GM21576 (cell line): ENCODE measurements around the gene NEURL3.
"Not testable (repeated sequence)": the region's sequence is repeated elsewhere in the genome, so short reads cannot be mapped to it uniquely, and the experiment has no call there.

Source experiments
- ATAC-seq: cut with Tn5 transposase; IDR thresholded peaks from one replicate; pipeline ENCODE4 v1.9.1; 2021; ENCODE audit warnings: mild to moderate bottlenecking, moderate library complexity; ENCODE audit not compliant: unreplicated experiment

The NEURL3 gene, protein sequence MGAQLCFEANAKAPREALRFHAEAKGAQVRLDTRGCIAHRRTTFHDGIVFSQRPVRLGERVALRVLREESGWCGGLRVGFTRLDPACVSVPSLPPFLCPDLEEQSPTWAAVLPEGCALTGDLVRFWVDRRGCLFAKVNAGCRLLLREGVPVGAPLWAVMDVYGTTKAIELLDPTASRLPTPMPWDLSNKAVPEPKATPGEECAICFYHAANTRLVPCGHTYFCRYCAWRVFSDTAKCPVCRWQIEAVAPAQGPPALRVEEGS

GRCh38 chr2:96505231-96505889, at the start of gene NEURL3:
Gene NEURL3 (minus strand): TSS chr2:96505357. CDS start chr2:96505286, 71 bp downstream.
- ATAC-seq, result no peak

GRCh38 chr2:96554293-96555145, 49.4 kb upstream of the NEURL3 start:
- no peak for ATAC-seq

DNA sequence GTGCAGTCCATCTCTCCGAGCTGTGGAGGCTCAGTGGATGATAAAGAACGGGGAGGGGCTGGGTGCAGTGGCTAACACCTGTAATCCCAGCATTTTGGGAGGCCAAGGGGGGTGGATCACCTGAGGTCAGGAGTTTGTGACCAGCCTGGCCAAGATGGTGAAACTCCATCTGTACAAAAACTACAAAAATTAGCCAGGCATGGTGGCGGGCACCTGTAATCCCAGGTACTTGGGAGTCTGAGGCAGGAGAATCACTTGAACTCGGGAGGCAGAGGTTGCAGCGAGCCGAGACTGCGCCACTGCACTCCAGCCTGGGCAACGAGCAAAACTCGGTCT, 48.8 kb upstream of the NEURL3 start:
- ATAC-seq, result not testable (repeated sequence)

DNA sequence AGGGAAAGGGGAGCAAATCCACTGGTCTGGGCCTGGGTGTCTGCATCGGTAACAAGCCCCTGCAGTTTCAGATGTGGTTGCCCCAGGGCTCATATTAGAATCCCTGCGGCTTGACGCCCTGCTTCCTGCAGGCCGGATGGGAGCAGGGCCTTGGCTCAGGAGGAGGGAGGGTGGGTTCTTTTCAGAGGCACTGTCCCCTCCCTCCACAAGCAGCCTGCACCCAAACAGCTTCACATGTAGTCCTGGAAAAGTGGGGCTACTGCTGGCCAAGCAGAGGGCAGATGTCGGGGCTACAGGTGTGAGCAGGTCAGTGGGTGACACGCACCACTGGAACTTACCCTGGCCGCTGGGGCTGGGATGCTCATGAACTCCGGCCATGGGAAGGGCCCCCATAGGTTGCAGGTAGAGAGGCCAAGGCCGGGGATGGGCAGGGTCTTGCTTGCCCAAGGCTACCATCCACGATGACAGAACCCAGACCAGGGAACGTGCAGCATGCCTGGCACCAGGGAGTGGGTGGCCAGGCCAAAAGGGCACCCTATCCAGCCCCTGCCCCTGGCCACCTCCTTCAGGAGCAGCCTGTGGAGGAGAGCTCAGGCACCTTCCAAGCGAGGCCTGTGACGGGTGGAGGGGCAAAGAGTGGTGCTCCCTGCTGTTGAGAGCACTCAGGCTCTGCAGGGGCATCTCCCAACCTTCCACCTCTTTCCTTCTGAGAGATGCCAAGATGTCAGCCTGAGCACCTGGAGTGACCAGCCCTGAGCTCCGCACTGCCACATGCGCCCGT, 48.2 kb upstream of the NEURL3 start:
- no peak for ATAC-seq

DNA sequence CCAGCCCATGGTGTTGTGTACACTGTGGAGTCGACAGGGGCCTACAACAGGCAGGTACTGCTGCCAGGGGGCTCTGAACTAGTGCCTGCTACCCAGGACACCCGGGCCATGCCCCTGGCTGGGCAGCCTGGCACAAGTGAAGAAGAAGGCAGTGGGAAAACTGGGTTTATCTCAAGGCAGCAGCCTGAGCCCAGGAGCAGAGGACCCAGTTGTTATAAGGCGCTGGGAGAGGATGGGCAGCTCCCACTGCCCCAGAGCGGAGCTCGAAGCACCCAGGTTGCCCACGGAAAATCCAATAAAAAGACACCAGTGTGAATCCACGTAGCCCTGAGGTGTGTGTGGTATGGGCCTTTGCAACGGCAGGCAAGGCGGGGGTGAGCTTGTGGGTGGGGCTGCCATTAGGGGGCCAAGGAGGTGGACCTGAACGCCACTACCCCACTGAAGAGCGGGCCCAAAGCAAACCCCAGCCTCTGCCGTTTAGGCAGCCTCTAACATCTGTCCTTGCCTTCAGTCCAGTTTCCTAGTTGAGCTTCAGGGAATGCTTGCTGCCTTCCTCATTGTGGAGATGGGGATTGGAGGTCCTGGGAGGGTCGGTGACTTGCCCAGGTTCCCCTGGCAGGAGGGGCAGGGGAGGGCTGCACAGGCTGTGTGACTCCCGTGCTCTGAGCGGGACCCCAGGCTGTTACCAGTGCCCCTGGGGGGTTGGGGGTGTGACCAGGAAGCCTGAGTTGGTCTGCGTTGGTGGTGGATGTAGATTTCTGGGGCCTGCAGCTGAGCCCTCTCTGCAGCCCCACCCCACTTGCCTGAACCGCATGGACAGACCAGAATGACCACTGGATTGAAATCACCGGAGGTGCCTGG, 47.4 kb upstream of the NEURL3 start:
- ATAC-seq, result no peak

DNA sequence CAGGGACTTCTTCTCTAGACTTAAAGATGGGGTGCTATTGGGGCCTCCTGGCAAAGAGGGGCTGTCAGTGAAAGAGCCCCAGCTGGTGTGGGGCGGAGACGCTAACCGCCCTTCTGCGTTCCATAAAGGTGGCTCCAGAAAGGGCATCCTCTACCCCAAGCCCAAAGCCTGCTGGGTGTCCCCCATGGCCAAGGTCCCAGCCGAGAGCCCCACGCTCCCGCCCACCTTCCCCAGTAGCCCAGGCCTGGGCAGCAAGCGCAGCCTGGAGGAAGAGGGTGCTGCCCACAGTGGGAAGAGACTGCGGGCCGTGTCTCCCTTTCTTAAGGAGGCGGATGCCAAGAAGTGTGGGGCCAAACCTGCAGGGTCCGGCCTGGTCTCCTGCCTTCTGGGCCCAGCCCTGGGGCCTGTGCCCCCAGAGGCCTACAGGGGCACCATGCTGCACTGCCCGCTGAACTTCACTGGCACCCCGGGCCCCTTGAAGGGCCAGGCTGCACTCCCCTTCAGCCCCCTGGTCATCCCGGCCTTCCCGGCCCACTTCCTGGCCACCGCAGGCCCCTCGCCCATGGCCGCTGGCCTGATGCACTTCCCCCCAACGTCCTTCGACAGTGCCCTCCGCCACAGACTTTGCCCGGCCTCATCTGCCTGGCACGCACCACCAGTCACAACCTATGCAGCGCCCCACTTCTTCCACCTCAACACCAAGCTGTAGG, 46.6 kb upstream of the NEURL3 start:
- no peak for ATAC-seq

- ATAC-seq, result no peak
Observed at GRCh38 chr2:96550787-96551604, 45.8 kb upstream of the NEURL3 start.

- no peak for ATAC-seq
Observed at GRCh38 chr2:96549967-96550786, 45.0 kb upstream of the NEURL3 start.

DNA sequence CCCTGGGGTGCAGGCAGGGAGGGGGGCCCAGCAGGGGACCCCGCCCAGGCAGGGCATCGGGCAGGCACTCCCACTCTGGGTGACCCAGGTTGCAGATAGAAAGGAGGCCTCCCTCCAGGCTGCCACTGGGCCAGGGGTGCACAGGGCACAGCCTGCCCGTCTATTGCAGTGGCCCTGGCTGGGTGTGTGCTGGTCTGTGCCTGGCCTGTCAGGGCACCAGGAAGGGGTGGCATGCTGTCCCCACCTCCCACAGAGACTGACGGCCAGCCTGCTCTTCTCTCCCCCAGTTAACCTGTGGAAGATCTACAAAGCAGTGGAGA, 44.3 kb upstream of the NEURL3 start:
- no peak for ATAC-seq

GRCh38 chr2:96548558-96549465, 43.7 kb upstream of the NEURL3 start:
- ATAC-seq, result no peak

DNA sequence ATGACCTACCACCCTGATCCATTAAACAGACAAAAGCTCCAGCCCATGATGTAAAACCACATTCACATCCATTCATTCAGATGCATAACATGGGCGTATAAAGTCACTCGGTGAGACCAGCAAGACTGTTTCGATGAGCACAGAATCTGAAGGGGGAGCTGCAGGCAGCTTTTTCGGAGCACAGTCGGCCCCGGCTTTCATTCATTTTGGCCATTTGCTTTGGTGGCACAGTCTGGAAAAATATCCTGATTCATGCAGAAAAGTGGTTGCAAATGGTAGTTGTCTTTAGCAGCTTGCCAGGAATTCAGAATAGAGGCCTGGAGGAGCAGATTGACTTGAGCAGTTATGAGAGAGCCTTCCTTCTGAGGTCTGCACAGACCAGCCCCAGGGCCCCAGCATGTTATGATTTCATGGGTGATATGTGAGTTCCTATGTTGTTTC, 42.6 kb upstream of the NEURL3 start:
- ATAC-seq, result no peak

GRCh38 chr2:96547203-96547641, 42.1 kb upstream of the NEURL3 start:
- no peak for ATAC-seq

- ATAC-seq, result no peak
Observed at GRCh38 chr2:96546797-96547196, 41.6 kb upstream of the NEURL3 start.

DNA sequence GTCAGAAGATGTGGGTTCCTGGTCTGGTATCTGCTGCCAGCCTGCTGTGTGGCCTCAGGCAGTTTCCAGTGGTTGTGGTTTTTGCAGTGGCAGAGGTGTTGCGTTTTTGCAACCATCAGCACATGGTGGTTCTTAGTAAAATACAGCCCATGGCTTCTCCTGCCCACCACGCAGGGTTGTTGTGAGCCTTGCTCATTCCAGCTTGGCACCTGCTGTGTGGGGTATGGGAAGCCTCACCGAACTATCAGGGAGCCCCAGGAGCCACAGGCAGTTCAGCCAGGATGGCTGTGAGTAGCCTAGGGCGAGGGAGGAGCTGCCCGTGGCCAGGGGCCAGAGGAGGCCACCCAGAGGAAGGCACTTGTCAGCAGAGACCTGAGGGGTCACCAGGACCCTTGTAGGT, 41.2 kb upstream of the NEURL3 start:
- no peak for ATAC-seq

DNA sequence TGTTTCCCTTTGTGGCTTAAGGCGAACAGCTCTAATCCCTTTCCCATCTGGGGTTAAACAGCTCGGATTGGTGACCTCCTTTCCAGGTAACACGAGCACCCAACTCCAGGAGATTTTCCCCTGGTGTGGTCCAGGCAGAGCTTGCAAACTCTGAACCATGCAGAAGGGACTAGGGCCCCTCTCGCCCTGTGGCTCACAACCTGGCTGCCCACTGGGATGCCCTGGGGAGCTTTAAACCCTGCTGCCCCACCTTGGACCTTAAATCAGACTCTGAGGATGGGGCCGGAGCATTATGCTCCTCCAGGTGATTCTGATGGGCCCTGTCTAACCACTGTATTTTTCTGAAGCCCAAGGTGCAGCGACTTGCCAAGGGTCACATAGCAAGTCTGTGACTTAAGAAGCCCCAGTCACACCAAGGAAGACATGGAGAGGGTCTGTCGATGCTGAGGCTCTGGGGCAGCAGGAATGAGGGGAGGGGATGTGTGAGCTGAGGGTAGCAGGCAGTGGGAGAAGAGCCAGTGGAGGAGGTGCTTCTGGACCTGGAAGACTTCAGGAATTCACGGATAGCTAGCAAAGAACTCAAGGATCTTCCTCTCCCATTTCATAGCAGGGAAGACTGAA, 37.3 kb upstream of the NEURL3 start:
- no peak for ATAC-seq

DNA sequence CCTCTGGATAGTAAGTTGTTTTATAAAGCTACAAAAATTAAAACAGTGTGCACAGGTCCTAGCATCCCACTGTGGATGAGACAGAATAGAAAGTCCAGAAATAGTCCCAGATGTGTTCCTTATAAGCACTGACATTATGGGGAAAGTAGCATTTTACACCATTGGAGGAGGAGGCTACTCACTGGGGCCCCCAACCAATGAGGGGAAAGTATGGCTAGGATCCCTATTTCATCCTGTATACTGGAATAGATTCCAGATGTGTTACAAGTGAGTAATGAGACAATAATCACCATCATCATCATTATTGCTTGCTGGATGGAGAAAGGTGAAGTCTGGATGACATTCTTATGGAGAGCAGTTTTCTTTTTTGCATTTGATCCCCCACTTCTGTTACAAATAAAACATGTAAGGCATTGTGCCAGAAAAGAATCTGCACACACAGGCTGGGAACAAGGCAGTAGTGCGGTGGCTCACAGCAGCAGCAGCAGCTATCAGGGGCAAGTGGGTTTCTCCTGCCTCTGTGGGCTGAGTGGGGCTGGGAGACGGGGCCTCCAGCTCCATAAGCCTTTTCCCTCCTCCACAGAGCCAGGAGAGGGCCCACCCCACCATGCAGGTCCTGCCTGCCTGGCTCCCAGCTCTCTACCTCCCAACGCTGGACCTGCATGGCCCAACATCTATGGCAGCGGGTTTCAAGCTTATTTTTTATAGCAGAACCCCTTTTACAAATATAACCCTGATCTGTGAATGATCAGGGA, 36.4 kb upstream of the NEURL3 start:
- ATAC-seq, result no peak
